Kidney epithelial cell (primary cell): Measurements from ENCODE around the gene CARMIL1. TPM values are rescaled to one million over a fixed set of nuclear protein-coding genes. Genes with fewer than 3 reads are reported as not detected.
"Not testable (repeated sequence)": the region's sequence is repeated elsewhere in the genome, so short reads cannot be mapped to it uniquely, and the experiment has no call there.

Experiments used
- DNase-seq: peaks from one replicate; pipeline ENCODE4 v3.0.0-alpha.2; 2010; ENCODE audit warnings: low read depth
- H3K27me3 ChIP-seq: 2 replicates; pipeline ENCODE4 v1.6.0; 2011; ENCODE audit warnings: low read length; ENCODE audit not compliant: control insufficient read depth, insufficient read depth
- H3K36me3 ChIP-seq: 2 replicates; pipeline ENCODE4 v1.5.1; 2011; ENCODE audit warnings: low read length; ENCODE audit not compliant: control insufficient read depth, insufficient read depth
- H3K4me3 ChIP-seq: 2 replicates; pipeline ENCODE4 v1.5.1; 2011; ENCODE audit warnings: low read depth, mild to moderate bottlenecking, control low read depth, low read length
- CTCF ChIP-seq: IDR thresholded peaks from 2 replicates; pipeline ENCODE4 v1.5.1; 2011; ENCODE audit warnings: mild to moderate bottlenecking, moderate library complexity, low read length, control low read depth, inconsistent platforms; ENCODE audit not compliant: insufficient read depth, poor library complexity, severe bottlenecking
- total RNA-seq: library from RNA; depleted of rRNA; stranded (reverse); fragments of >200 nt; gene quantifications from 2 replicates; pipeline ENCODE4 v1.2.3, GENCODE V29; 2015

CARMIL1 gene
- total RNA-seq, 1 donor from 2014 or later: 14.7 TPM

GRCh38 chr6:25582101-25582500 is 302.9 kb downstream of the CARMIL1 start:
- Histone ChIP-seq H3K27me3 (no peaks in the 10 kb centered on the region), H3K4me3 (no peak overlapping the region), H3K36me3 (no peaks in the 10 kb centered on the region)
- TF ChIP-seq CTCF: no peak
- no peak for DNase-seq

- TF ChIP-seq CTCF: no peak
- DNase-seq: no peak
- no peak overlapping the region for H3K4me3 ChIP-seq
- H3K36me3 ChIP-seq: no peaks in the 10 kb centered on the region
- no peaks in the 10 kb centered on the region for H3K27me3 ChIP-seq
Observed at GRCh38 chr6:25583099-25583498, 303.9 kb downstream of the CARMIL1 start.

GRCh38 chr6:25583906-25584305 is 304.7 kb downstream of the CARMIL1 start:
- H3K4me3 ChIP-seq: no peak overlapping the region
- H3K36me3 ChIP-seq: no peaks in the 10 kb centered on the region
- DNase-seq: no peak
- no peak for TF ChIP-seq CTCF
- H3K27me3 ChIP-seq: no peaks in the 10 kb centered on the region

GRCh38 chr6:25585225-25585624 is 306.1 kb downstream of the CARMIL1 start:
- no peak overlapping the region for H3K4me3 ChIP-seq
- TF ChIP-seq CTCF: no peak
- DNase-seq: no peak
- no peaks in the 10 kb centered on the region for H3K36me3 ChIP-seq
- H3K27me3 ChIP-seq: no peaks in the 10 kb centered on the region

GRCh38 chr6:25586119-25586518 is 306.9 kb downstream of the CARMIL1 start:
- H3K4me3 ChIP-seq, DNase-seq, H3K36me3 ChIP-seq, H3K27me3 ChIP-seq: not testable (repeated sequence)

- no peak for TF ChIP-seq CTCF
- no peak overlapping the region for H3K4me3 ChIP-seq
- H3K27me3 ChIP-seq: no peaks in the 10 kb centered on the region
- no peak for DNase-seq
- no peaks in the 10 kb centered on the region for H3K36me3 ChIP-seq
Observed at GRCh38 chr6:25586927-25587326, 307.8 kb downstream of the CARMIL1 start.
